K562 (cell line): ENCODE measurements around the gene TPO. TPM values are rescaled to one million over a fixed set of nuclear protein-coding genes. Genes with fewer than 3 reads are reported as not detected.

ENCODE experiments used
- ATAC-seq: fragments of 200-7000 bp; cut with Tn5 transposase; 3 replicates; pipeline ENCODE4 v1.9.1; 2020; ENCODE audit warnings: moderate library complexity
- BruUV-seq: library from RNA; stranded (reverse); fragments of 400-500 nt; replicated peaks from 2 replicates; lab custom pipeline; 2021; lab: Mats Ljungman, UMichigan
- CTCF ChIA-PET: fragments of 300-600 bp; formaldehyde crosslinking; extraction: SDS; loops from one replicate; lab custom pipeline; 2021; ENCODE audit warnings: low intra/inter-chr PET ratio; lab: Yijun Ruan, JAX
- POLR2A ChIA-PET: fragments of 300-600, 350-650 bp; sonication (Branson Sonifier 250); formaldehyde crosslinking; extraction: SDS; loops from one replicate; lab custom pipeline; 2021; ENCODE audit warnings: antibody characterized with exemption, inconsistent platforms; lab: Yijun Ruan, JAX
- DNase-seq, 4 experiments: peaks; one replicate each; pipeline versions ENCODE4 v3.0.0 to v3.0.0-alpha.2; 2011 to 2018; ENCODE audit warnings: low spot score in 3 of 4, mixed read lengths in 3 of 4; ENCODE audit errors: extremely low read depth in 1 of 4
- FAIRE-seq: peaks from 2 replicates; lab custom pipeline; 2011; peaks lifted over from hg19 to GRCh38; lab: Jason Lieb, UNC
- H2AFZ ChIP-seq: 2 replicates; pipeline ENCODE4 v1.6.0; 2011; ENCODE audit warnings: low read depth, low read length, control low read depth, inconsistent platforms
- H3K27ac ChIP-seq: fragments of 200-600 bp; 3 replicates; pipeline ENCODE4 v1.8.0; 2011; ENCODE audit warnings: low read depth, mild to moderate bottlenecking, control low read depth, inconsistent platforms, low read length, moderate library complexity, mixed read lengths; ENCODE audit errors: extremely low read depth
- H3K27me3 ChIP-seq, 2 experiments: fragments of 300-600 bp in 1 of 2; 2 replicates in 1 of 2; 3 replicates in 1 of 2; pipeline versions ENCODE4 v1.6.0 to v1.8.0; 2011; ENCODE audit warnings: inconsistent platforms in 2 of 2, low read length in 2 of 2, mild to moderate bottlenecking in 1 of 2, mixed read lengths in 1 of 2, moderate library complexity in 1 of 2; ENCODE audit not compliant: control insufficient read depth in 2 of 2, insufficient read depth in 2 of 2
- H3K36me3 ChIP-seq: fragments of 300-600 bp; 3 replicates; pipeline ENCODE4 v1.8.0; 2011; ENCODE audit warnings: mild to moderate bottlenecking, low read length, inconsistent platforms; ENCODE audit not compliant: control insufficient read depth, insufficient read depth
- H3K4me1 ChIP-seq, 2 experiments: fragments of 200-600 bp in 1 of 2; replicated peaks in 1 of 2; 2 replicates in 1 of 2; 3 replicates in 1 of 2; pipeline versions ENCODE4 v1.5.1 to v1.8.0; 2011; ENCODE audit warnings: inconsistent platforms in 2 of 2, low read length in 2 of 2, mild to moderate bottlenecking in 1 of 2, mixed read lengths in 1 of 2, moderate library complexity in 1 of 2; ENCODE audit not compliant: control insufficient read depth in 2 of 2, insufficient read depth in 2 of 2
- H3K4me2 ChIP-seq: 2 replicates; pipeline ENCODE4 v1.6.1; 2011; ENCODE audit warnings: low read length, control low read depth, inconsistent platforms, mixed read lengths; ENCODE audit not compliant: insufficient read depth
- H3K4me3 ChIP-seq: fragments of 200-600 bp; sonication (generic), shearing (Covaris generic); 2 replicates; pipeline ENCODE4 v1.5.1; 2016; ENCODE audit warnings: control low read depth, inconsistent platforms
- H3K79me2 ChIP-seq: fragments of 200-600 bp; 3 replicates; pipeline ENCODE4 v1.8.0; 2011; ENCODE audit warnings: low read length, inconsistent platforms; ENCODE audit not compliant: control insufficient read depth, insufficient read depth
- H3K9ac ChIP-seq, 2 experiments: 2 replicates each; pipeline versions ENCODE4 v1.6.0 to v1.6.1; 2011; ENCODE audit warnings: low read depth in 2 of 2, low read length in 2 of 2, control low read depth in 1 of 2, inconsistent platforms in 1 of 2, mild to moderate bottlenecking in 1 of 2, mixed read lengths in 1 of 2; ENCODE audit not compliant: insufficient read depth in 1 of 2
- H3K9me1 ChIP-seq: one replicate; pipeline ENCODE4 v1.6.0; 2011; ENCODE audit warnings: inconsistent platforms, mild to moderate bottlenecking, low read length, moderate library complexity; ENCODE audit not compliant: control insufficient read depth, insufficient read depth
- H3K9me3 ChIP-seq: replicated peaks from 2 replicates; pipeline ENCODE4 v1.5.1; 2011; ENCODE audit warnings: low read depth, low read length, inconsistent platforms; ENCODE audit not compliant: control insufficient read depth, insufficient read depth
- H4K20me1 ChIP-seq: replicated peaks from 2 replicates; pipeline ENCODE4 v1.6.1; 2011; ENCODE audit warnings: low read length, inconsistent platforms, mixed read lengths; ENCODE audit not compliant: control insufficient read depth, insufficient read depth
- SMARCA5 ChIP-seq: fragments of 450-650 bp; IDR thresholded peaks from 2 replicates; pipeline ENCODE4 v1.6.1; 2016
- WGBS: fragments of 100-300 bp; shearing (Covaris generic); methylation state at CpG from one replicate; pipeline ENCODE4 v1.1.6; 2016; ENCODE audit warnings: low coverage, mixed read lengths; ENCODE audit not compliant: insufficient coverage; ENCODE audit errors: missing lambda C conversion rate; 5-methylcytosine and 5-hydroxymethylcytosine counted together
- in situ Hi-C: fragments of 300-500 bp; cut with MboI; formaldehyde crosslinking; loops from 4 replicates; pipeline ENCODE4 v1.15.0; 2018; ENCODE audit warnings: inconsistent platforms, mixed read lengths
- intact Hi-C: fragments of 100-400 bp; cut with micrococcal nuclease; formaldehyde crosslinking; loops from 2 replicates; pipeline ENCODE4 v1.14.2; 2022
- polyA plus RNA-seq, 8 experiments: library from polyadenylated mRNA; depleted of rRNA in 4 of 8; stranded (reverse) in 5 of 8; unstranded in 3 of 8; fragments of >200 nt; fragmentation: Nextera tagmentation in 2 of 8; fragmentation: Illumina TruSeq in 1 of 8; extraction: Ambion mirVana in 2 of 8; extraction: Trizol in 1 of 8; gene quantifications; 2 replicates each; pipeline versions ENCODE4 v1.2.1 to v1.2.3, GENCODE V29; 2011 to 2014; ENCODE audit warnings: inconsistent platforms in 1 of 8, missing spikeins in 1 of 8
- total RNA-seq, 7 experiments: library from RNA; depleted of rRNA in 6 of 7; stranded (reverse); fragments of >200 nt in 6 of 7; fragmentation: Illumina TruSeq in 2 of 7; extraction: Trizol in 2 of 7; gene quantifications; 2 replicates each; pipeline versions ENCODE4 v1.2.1 to v1.2.3, GENCODE V29; 2011 to 2021; ENCODE audit warnings: low replicate concordance in 1 of 7
- TF ChIP-seq, protein P1 (sequence below): fragments of 450-650 bp; formaldehyde crosslinking; IDR thresholded peaks from 2 replicates; pipeline ENCODE4 v1.4.0; 2020; ENCODE audit warnings: mild to moderate bottlenecking

TPO gene
- total and polyA plus RNA-seq, 9 of the 15 experiments (the other 6 are each of a cell fraction or from before 2014, with no cell fraction given) = not detected

DNA sequence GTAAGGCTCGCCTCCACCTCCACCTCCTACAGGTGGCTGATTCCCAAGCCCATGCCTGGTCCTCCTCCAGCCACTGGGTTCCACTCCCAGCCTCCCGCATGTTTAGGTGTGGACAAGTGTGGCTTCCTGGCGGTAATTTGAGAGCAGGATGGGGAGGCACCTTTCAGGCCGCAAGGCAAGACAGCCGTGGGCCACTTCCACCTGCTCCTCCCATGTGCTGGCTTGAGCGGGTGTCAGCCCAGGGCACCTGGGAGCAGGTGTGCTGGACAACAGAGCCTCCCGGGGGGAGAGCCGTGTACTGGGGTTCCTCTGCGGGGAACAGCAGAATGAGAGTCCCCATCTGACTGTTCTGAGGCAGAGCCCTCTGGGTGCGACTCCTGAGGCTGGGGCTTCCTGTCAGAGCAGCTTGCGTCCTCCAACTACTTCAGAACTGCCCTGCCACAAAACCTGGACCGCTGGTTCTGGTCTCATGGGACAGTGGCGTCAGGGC lies 83.9 kb downstream of the TPO start:
- CTCF ChIA-PET = no interaction called here

DNA sequence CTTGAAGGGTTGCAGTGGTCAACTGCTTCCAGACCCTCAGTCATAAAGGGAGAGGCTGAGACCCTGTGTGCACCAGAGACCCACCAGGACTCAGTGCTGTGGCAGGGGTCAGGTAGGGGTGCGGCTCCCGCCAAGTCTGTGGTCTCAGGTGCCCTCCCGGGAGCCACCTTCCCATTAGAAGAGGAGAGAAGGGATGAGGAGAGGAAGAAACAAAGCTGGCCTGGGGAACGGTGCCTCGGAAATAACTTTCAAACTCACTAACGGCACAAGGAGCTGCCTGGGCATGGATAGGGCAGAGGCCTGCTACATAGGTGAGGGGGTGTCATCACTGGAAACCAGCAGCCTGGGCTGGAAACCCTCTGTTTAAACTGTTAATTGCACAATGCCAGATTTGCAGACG lies 84.9 kb downstream of the TPO start:
- intact Hi-C loops (no loop called here), in situ Hi-C loops (no loop called here)
- no peaks in the 10 kb centered on the region for H3K9me1 ChIP-seq
- TF ChIP-seq, protein P1, sequence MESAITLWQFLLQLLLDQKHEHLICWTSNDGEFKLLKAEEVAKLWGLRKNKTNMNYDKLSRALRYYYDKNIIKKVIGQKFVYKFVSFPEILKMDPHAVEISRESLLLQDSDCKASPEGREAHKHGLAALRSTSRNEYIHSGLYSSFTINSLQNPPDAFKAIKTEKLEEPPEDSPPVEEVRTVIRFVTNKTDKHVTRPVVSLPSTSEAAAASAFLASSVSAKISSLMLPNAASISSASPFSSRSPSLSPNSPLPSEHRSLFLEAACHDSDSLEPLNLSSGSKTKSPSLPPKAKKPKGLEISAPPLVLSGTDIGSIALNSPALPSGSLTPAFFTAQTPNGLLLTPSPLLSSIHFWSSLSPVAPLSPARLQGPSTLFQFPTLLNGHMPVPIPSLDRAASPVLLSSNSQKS (CRISPR knock-in tag) = no peak
- no peaks in the 10 kb centered on the region for H3K36me3 ChIP-seq
- no peaks in the 10 kb centered on the region; a peak in 1 of 5 replicates for H3K4me1 ChIP-seq
- H3K4me3 ChIP-seq = no peak overlapping the region
- H4K20me1 ChIP-seq = no peaks in the 10 kb centered on the region; the same call in 1 of the 2 replicates
- H3K4me2 ChIP-seq = no peak overlapping the region
- H2AFZ ChIP-seq = no peak overlapping the region
- H3K79me2 ChIP-seq = no peaks in the 10 kb centered on the region
- no peaks in the 10 kb centered on the region for H3K9me3 ChIP-seq
- BruUV-seq = no TSS peak
- no peak overlapping the region for H3K27ac ChIP-seq
- 0% methylated on average over 7 of the region's 7 CpGs for WGBS
- ChIA-PET CTCF (no interaction called here), POLR2A (no interaction called here)
- ATAC-seq (no peak), DNase-seq (no peak), FAIRE-seq (no peak)
- H3K27me3 ChIP-seq = peaks cover 3 to 68% of the 10 kb centered on the region in 2 experiments; a peak in 4 of 5 replicates
- no peak overlapping the region for H3K9ac ChIP-seq

More for the DNA sequence above, 83.9 kb downstream of the TPO start:
- Histone ChIP-seq H2AFZ (no peak overlapping the region), H3K27ac (no peak overlapping the region), H3K4me1 (no peaks in the 10 kb centered on the region), H3K4me2 (no peak overlapping the region), H3K79me2 (no peaks in the 10 kb centered on the region), H3K9ac (no peak overlapping the region), H3K36me3 (no peaks in the 10 kb centered on the region), H3K4me3 (no peak overlapping the region), H3K9me3 (no peaks in the 10 kb centered on the region), H3K9me1 (no peaks in the 10 kb centered on the region), H3K27me3 (peaks cover 3 to 69% of the 10 kb centered on the region in 2 experiments; a peak in 3 of 5 replicates), H4K20me1 (no peaks in the 10 kb centered on the region; the same call in 1 of the 2 replicates)
- POLR2A ChIA-PET = interaction anchor here (0.6 kb wide), 1 partner anchor 380 kb away, joined by 3 read pairs; no protein-coding TSS in a partner anchor
- no TSS peak for BruUV-seq
- no peak for DNase-seq
- in situ Hi-C loops = no loop called here
- intact Hi-C loops = no loop called here
- WGBS = 2% methylated on average over 12 of the region's 13 CpGs
- no peak for ATAC-seq
- FAIRE-seq = no peak
- no peak for TF ChIP-seq SMARCA5
